PFSK-1 (cell line): ENCODE data around the gene OVCA2.

Source experiments
- FOXP2 ChIP-seq: optimal IDR thresholded peaks from 2 replicates; pipeline ENCODE3; 2011; ENCODE audit warnings: borderline replicate concordance, control low read depth, inconsistent platforms; ENCODE audit not compliant: insufficient read depth; ENCODE audit errors: extremely low read length, extremely low read depth
- POLR2AphosphoS5 ChIP-seq: IDR thresholded peaks from 2 replicates; pipeline ENCODE4 v1.6.1; 2012; ENCODE audit warnings: low read depth, mild to moderate bottlenecking, control low read depth, low read length, moderate library complexity
- TAF1 ChIP-seq: IDR thresholded peaks from 2 replicates; pipeline ENCODE4 v1.6.1; 2012; ENCODE audit warnings: low read length, control low read depth, borderline replicate concordance; ENCODE audit not compliant: insufficient read depth

- TF ChIP-seq POLR2AphosphoS5 (no peak), FOXP2 (no peak), TAF1 (no peak)
Measured at GRCh38 chr17:2086306-2086705, 44.5 kb downstream of the OVCA2 start.
